GM21423 (cell line): ENCODE results near the gene TMEM51.
"Not testable (repeated sequence)": the region's sequence is repeated elsewhere in the genome, so short reads cannot be mapped to it uniquely, and the experiment has no call there.

ENCODE experiments used
- ATAC-seq: cut with Tn5 transposase; IDR thresholded peaks from one replicate; pipeline ENCODE4 v1.9.1; 2021; ENCODE audit warnings: mild to moderate bottlenecking, moderate library complexity; ENCODE audit not compliant: unreplicated experiment

Gene TMEM51

GRCh38 chr1:15125101-15125745, 28.3 kb upstream of the TMEM51 start:
- ATAC-seq: no peak

GRCh38 chr1:15128077-15128476, 25.5 kb upstream of the TMEM51 start:
- ATAC-seq: no peak

GRCh38 chr1:15128520-15129313, 24.8 kb upstream of the TMEM51 start:
- ATAC-seq: peak; percentile 62

- no peak for ATAC-seq
These were observed 23.6 kb upstream of the TMEM51 start for GRCh38 chr1:15129944-15130343.

GRCh38 chr1:15130607-15131006, 22.9 kb upstream of the TMEM51 start:
- ATAC-seq: no peak

GRCh38 chr1:15132965-15133364, 20.6 kb upstream of the TMEM51 start:
- no peak for ATAC-seq

GRCh38 chr1:15134285-15134684, 19.3 kb upstream of the TMEM51 start:
- ATAC-seq: no peak

- ATAC-seq: not testable (repeated sequence)
These were observed 17.9 kb upstream of the TMEM51 start for GRCh38 chr1:15135604-15136003.

- ATAC-seq: no peak
These were observed 15.7 kb upstream of the TMEM51 start for GRCh38 chr1:15137809-15138208.

GRCh38 chr1:15139654-15140350, 13.7 kb upstream of the TMEM51 start:
- no peak for ATAC-seq

- ATAC-seq: no peak
These were observed 11.5 kb upstream of the TMEM51 start for GRCh38 chr1:15141935-15142539.

- no peak for ATAC-seq
These were observed 8.2 kb upstream of the TMEM51 start for GRCh38 chr1:15145327-15145726.

- no peak for ATAC-seq
These were observed 7.3 kb upstream of the TMEM51 start for GRCh38 chr1:15146142-15146680.

GRCh38 chr1:15146971-15147376, 6.6 kb upstream of the TMEM51 start:
- no peak for ATAC-seq

- no peak for ATAC-seq
These were observed 5.5 kb upstream of the TMEM51 start for GRCh38 chr1:15148004-15148403.

GRCh38 chr1:15148475-15148874, 5.1 kb upstream of the TMEM51 start:
- no peak for ATAC-seq

GRCh38 chr1:15148941-15149340, 4.6 kb upstream of the TMEM51 start:
- no peak for ATAC-seq

GRCh38 chr1:15150376-15150775, 3.2 kb upstream of the TMEM51 start:
- ATAC-seq: no peak

- no peak for ATAC-seq
These were observed 2.2 kb upstream of the TMEM51 start for GRCh38 chr1:15151377-15151806.

- ATAC-seq: no peak
These were observed 1.7 kb upstream of the TMEM51 start for GRCh38 chr1:15151871-15152270.
